Right hindlimb (tissue), 1 donor: Measurements from ENCODE around the gene MRGPRE.

Source experiments
- DNase-seq: peaks from one replicate; pipeline ENCODE4 v3.0.0-alpha.2; 2018

MRGPRE gene

DNA sequence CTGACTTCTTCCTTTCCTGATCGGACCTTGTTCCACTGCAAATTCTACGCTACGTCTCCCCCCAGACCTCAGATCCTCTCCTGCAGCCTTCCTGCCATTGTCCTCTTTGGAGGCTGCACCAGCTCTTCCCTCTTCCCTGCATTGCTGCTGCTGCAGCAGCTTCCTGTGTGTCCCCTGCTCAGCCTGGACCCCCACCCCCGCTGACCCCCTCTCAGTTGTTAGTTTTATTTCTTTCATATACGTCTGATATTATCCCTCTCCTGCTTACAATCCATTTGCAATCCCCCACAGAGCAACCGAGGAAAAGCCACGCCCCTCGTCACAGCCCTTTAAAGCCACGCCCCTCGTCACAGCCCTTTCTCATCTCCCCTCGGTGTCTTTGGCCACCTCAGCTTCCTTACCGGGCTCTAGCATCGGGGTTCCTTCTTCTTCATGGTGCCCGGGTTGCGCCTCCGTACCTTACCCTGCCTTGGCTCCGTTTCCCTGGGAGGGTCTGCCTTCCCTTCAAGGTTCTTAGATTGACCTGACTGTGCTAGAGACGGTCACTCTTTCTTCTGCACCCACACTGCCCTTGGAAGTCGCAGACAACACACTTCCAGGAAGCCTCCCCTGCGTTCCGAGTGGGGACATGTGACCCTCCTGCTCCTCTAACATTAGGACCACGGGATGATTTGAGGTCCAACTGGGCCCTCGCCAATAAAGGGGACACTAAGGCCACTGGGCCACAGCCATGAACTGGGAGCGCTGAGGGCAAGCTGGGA, 18.4 kb downstream of the MRGPRE start:
- DNase-seq = no peak

DNA sequence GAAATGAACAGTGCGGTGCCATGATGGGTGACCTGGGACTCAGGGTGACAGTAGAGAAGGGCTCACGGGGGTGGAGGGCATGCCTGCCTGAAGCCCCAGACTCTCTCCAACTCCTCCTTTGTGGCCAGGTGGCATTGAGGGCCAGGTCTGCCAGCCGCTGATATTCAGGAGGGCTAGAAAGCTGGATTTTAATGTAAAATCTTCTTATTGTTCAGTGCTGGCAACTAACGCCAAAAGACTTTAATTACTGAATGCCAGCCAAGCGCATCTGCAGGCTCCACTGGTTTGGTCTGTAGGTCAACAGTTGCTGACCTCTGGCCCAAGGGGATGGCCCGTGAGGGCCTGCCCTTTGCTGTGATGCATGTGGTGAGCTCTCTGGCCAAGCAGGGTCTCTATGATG, 23.9 kb downstream of the MRGPRE start:
- no peak for DNase-seq

DNA sequence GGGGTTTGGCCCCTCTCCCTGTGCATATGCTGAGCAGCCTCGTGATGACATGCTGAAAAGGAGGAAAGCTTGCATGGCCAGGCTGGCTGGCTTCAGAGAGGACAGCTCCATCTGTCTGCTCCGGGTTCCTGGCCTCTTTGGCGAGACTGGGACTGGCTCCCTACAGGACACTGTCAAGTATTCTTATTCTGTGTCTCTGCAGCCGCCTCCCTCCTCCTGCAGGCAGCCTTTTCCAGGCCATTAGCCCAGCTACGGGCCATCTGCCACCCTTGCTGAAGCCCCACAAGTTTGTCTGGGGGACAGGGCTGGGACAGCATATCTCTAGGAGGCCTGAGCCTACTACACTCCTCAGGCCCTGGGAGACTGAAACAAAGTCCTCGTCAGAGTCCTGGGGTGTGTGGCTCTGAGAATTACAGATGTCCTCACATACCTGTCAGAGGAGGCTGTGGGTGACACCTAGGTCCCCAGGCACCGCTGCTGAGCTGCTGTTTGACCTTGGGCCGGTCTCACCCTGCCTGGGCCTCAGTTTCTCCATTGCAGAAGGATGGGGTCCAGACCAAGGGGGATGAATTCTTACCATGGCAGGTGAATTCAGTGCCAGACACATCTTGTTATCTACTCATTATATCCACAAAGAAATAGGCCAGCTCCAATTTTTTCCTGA, 24.6 kb downstream of the MRGPRE start:
- no peak for DNase-seq

DNA sequence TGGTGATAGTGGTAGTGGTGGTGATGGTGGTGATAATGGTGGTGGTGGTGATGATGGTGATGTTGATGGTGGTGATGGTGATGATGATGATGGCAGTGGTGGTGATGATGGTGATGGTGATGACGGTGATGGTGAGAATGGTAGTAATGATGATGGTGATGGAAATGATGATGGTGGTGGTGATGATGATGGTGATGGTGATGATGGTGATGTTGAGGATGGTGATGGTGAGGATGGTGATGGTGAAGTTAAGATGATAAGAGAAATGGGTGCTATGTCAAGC, 25.4 kb downstream of the MRGPRE start:
- DNase-seq = no peak

DNA sequence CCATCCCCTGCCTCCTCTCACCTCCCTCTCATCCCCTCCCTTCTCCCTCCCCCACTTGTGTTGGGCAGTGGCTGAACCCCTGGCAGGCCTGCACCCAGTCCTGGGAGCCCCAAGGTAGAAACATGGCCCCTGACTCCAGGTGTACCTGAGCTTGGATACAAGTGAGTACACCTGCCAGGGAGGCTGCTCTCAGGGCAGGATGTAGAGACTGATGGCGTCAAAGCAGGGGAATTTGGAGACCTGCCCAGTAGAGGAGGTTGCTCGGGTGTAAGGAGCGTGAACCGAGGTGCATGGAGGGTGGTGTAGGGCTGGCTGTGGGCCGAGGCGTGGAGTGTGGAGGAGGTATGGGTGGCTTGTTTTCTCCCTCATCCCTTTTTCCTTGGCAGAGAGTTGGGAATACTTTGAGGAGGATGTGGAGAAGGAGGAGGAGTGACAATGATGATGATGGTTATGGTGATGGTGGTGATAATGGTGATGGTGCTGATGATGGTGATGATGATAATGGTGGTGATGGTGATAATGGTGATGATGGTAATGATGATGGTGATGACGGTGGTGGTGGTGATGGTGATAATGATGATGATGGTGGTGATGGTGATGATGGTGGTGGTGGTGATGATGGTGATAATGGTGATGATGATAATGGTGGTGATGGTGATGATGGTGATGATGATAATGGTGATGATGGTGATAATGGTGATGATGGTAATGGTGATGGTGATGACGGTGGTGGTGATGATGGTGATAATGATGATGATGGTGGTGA, 25.9 kb downstream of the MRGPRE start:
- no peak for DNase-seq

DNA sequence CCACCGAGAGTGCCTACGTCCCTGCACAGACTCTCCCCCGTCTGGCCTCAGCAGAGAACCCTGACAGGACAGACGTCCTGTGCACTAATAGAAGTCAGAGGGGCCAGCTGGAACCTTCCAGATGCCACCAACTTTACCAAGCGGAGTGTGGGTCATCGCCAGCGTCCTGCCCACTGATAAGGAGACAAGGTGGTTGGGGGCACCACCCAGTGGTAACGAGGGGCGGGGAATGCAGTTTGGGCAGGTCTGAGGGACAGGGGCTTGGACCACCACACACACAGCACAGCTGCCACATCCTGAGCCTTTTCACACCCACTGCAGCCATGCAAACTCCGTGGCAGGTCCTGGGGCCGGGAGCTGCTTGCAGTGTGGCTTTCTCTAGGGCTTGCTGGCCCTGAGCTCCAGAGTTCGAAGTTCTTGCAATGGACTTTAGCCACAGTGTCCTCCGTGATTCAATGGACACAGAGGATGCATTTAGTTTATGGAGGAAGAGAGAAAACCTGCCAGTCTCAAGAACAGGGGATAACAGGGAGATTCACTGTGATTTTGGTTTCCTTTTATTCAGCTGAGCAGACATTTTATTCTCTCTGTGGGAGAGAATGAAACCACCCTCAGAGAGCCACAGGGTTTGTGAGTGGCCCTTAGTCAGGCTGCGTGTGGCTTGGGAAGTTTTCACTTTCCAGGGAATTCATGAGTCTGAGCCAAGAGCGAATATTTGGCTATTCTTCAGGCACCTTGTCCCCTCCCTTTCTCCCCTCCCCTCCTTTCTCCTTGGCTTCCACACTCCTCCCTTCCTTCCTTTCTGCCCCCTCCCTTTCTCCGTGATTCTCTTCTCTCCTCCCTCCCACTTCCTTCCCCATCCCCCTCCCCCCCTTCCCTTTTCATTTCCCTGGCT, 26.7 kb downstream of the MRGPRE start:
- no peak for DNase-seq

DNA sequence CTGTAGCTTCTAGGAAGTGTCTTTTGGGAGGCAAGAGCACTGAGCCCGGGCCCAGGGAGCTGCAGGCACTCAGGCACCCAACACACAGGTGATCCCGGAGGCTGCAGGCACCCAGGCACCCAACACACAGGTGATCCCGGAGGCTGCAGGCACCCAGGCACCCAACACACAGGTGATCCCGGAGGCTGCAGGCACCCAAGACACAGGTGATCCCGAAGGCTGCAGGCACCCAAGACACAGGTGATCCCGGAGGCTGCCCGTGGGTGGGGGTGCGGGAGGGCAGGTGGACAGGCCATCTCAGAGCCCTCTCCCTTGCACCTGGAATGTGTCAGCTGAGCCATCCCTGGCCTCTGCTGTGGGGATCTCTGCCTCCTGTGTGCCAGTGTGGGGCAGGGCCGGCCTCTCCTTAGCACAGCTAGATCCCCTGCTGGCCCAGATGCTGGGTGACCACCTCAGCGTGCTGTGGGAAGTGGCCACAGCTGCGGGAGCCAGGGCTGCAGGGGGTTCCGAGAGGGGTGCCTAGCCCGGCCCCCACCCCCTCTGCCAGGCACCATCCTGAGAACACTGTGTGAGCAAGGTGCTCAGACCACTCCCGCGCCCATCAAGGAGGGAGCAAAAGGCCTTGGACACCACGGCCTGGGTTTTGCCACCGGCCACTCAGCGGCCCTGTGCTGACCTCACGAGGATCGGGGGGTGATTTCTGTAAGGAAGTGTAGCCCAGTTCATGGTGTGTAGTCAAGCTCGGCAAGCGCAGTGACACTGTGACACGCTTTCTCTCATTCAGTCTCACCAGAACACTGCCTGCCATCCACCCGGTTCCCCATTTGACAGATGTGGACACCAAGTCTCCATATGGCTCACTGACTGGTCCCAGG, 27.8 kb downstream of the MRGPRE start:
- DNase-seq = no peak

DNA sequence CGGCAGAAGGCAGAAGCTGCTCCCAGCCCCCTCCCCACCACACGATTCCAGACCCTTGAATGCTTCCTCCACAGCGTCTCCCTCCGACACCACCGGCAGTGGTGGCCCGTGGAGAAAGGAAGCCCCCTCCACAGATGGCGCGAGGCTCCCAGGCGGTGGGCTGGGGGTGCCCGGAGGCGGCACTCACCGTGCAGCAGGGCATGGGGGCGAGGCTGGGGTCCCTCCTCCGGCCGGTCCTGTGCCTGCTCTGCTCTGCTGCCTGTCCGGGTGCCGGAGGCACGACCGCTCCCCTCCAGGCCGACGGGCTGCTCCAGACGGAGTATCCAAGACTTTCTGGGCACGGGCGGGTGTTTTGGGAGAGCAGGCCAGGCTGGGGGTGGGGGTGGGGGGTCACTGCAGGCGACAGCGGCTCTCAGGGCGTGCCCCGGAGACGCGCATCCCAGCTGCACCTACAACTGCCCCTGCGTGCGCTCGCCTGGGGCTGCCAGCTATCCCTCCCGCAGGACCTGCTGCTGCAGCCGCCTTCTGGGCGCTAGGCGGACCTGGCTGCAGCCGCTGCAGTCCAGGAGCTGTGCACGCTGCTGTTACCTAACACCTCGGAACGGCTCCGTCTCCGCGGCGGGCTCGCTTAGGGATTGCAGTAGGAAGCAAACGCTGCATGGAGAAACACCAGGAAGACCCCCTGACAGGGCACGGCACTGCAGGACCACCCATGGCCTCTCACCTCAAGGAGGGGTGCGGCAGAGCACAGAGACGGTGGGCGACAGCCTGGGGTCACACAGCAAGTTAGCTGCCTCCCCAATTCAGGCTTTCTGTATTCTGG, 28.8 kb downstream of the MRGPRE start:
- no peak for DNase-seq

DNA sequence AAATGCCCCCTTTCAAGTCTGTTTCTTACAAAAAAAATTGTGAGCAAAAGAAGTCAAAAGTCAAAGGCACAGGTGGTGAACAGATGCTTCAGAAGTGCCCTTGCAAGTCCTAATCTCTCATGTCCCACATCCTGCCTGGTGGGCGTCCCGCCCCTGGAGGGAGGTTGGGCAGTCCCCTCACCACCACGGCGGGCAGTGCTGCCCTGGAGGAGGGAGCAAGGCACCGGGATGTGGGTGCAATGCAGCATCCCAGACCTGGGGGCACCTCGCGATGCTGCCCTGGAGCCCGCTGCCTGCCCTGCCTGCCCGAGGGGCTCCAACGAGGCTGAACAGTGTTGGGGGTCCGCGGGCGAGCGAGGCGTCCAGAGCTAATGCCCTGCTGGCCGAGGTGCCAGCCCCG, 29.5 kb downstream of the MRGPRE start:
- no peak for DNase-seq

DNA sequence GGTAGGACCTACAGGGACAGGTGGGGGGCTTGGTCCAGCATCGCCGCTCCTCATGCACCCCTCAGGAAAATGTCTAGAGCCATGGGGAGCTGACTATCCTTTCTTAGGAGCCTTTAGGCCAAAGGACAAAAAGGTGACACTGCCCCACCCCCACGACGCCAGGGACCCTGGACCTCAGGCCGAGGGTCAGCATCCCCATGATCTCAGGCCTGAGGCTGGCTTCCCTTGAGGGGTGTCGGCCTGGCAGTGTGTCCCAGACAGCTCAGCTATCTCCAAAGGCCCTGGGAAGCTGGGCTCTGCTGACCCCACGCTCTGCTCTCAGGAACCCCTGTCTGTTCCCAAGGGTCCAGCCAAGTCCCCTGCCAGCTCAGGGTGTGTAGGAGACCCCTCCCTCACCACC, 29.9 kb downstream of the MRGPRE start:
- DNase-seq = no peak

DNA sequence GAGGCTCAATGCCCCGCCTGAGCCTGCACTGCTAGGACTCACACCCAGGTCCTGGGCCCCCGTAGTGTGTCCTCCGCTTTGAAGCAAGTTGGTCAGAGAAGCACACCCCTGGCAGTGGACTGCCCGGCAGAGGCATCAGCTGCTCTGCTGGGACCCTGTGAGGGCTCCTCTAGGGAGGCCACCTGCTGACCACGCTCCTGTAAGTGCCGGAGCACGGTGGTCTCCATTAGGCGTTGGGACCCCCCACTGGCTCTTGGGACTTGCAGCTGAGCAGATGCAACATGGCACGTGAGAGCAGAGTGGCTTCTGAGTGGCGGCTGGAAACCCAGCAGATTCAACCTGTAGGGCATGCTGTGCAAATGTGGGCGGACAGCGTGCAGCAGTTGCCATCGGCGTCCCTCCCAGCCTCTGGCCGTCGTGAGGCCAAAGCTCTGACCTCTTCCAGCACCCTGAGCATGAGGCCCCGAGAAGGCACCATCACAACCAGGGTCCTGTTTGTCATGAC, 30.5 kb downstream of the MRGPRE start:
- DNase-seq = no peak

DNA sequence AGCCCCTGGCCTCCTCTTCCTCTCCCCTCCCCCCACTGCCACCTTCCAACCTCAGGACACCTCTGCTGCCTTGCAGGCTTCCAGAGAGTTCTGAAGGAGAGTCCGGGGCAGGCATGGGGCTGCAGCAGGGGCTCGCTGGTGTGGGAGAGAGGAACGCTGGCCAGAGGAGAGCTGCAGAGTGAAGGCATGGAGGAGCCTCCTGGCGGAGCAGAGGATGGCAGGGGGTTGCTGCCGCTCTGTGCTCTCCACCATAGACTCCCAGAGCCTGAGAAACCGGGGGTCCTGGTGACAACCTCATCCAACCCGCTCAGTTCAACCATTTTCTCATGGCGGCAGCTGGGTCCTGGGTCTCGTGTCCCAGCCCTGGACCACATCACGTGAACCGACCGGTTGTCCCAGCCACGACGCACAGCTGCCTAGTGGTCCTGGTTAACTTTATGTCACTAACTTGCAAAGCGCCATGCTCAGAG, 31.1 kb downstream of the MRGPRE start:
- DNase-seq = no peak

DNA sequence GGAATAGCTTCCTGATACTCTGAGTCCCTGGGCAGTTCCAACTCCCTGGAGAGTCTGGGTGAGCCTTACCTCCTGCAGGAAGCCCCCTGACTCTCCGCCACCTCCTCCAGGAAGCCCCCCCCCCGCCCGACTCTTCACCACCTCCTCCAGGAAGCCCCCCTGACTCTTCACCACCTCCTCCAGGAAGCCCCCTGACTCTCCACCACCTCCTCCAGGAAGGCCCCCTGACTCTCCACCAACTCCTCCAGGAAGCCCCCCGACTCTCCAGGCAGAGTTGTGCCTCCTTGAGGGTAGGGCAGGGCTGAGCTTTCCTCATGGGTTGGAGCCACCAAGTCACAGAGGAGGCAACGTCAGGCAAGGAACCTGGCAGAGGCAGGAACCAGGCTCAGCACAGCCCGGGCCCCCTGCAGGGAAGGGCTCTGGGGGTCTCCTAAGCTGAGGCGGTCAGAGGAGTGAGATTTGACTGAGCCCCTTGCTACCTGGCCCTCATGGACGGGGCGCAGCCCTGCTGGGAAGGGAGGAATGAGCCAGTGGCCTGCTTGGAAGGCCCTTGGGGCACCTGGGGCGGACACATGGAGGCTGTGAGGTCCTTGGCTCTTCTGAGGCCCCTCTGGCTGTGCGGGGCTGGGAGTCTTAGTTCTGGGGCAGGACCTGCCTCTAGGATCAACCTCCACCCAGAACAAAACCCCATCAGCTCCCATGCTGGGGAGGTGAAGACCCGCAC, 31.7 kb downstream of the MRGPRE start:
- DNase-seq = no peak

DNA sequence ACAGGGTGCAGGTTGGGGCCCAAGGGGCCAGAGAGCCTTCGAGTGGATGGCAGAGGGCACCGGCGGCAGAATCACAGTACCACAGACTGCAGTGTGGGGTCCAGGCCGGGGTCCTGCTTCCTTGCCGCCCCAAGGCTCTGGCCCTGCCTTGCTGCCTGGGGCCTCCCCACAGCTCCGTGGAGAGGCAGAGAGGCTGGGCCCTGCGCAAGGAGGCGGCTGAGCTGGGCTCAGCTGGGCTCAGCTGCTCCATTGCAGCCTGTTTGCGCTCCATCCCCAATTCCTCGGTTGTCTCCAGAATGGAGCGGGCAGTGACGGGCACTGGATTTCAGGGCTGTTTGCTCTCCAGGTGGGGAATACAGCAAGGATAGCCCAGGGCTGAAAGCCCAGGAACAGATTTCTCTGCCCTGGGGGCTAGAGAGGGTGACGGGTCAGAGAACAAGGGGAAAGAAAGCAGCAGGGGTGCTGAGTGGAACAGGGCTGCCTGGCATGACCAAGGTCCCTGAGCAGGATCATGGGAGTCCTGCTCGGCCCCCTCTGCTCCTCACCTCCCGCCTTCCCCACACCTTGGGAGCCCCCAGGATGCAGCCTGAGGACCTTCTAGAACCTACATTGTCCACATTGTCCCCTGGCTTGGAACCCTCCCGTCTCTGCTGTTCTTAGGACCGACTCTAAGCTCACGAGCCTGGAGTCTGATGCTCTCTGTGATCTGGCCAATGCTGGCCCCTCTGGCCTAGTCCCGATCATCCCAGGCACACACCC, 32.5 kb downstream of the MRGPRE start:
- DNase-seq = no peak

DNA sequence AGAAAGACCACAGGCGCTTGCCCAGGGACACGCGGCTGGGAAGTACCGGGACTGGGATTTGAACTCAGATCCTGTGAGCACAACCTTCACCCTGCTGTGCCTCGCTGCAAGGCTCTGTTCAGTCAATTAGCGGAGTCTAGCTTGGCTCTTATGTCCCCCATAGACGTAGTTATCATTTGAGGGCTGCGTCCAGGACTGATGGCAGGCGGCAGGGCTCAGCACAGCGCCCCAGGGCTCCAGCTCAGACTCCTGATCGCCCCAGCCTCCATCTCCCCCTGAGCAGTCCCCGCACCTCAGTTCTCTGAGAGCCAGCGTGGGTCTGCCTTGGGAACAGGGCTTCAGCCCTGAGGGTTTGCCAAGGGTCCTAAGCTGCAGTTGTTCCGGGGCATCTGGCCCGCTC, 33.4 kb downstream of the MRGPRE start:
- no peak for DNase-seq

DNA sequence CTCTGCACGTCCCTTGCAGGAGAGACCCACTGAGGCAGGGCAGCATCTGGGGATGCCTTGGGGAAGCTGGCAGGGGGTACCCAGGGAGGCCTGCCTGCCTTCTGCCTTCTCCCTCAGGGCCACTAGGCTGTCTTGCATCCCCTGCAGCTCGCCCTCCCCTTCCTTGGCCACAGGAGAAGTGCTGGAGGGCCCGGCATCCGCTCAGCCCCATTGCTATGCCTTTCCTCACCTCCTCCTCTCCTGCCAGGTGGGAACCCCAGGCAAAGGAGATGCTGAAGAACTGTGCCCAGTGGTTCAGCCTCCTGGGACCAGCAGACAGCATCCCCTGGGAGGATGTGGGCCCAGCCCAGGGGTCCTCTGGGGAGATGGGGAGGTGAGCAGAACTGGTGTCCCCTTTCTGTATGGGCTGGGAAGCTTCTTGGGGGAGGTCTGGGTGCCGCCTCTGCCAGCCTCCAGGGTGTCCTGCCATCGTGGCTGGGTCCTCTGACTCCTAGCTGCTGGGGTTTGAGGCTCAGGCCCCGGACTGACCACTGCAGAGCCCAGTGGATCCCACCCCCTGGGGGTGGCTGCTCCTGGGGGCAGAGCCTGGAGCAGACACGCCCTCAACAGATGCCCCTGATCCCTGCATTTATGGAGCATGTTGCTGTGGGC, 34.2 kb downstream of the MRGPRE start:
- no peak for DNase-seq

DNA sequence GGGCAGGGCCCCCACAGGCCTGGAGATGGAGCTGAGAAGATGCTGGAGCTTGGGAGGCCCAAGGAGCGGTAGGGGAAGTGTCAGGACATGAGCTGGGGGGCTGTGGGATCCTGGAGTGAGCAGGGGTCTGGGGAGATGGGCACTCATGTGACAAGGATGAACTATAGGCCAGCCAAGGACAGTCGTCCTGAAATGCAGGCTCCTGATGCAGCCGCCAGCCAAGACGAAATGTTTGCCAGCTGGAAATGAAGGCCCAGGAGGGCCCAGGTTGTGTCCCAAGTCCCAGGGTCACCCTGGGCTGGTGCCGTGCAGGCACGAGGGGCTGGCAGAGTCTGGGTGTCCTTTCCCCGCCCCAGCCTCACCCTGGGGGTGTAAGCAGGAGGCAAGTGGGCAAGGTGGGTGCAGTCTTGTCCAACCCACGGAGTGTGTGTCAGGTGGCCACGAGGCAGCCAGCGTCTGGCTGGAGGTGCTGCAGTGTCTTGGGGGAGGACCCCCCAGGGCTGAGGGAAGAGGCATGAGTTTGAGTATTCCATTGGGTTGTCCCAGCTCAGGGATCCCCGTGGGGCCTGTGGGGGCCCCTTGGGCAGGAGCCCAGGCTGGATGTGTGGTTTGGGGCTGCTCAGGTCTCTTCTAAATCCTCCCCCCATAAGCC, 35.0 kb downstream of the MRGPRE start:
- DNase-seq = no peak
